G401.6 (cell line): Measurements from ENCODE around the gene DNAL1.
A peak's percentile ranks its signal among the peaks of the same experiment; 100 is the strongest.

ENCODE experiments used
- FAIRE-seq: peaks from 2 replicates; lab custom pipeline; 2012; peaks lifted over from hg19 to GRCh38; lab: Jason Lieb, UNC

DNAL1 gene

GRCh38 chr14:73725116-73726024, 80.6 kb downstream of the DNAL1 start:
- FAIRE-seq, result no peak

- no peak for FAIRE-seq
Observed at GRCh38 chr14:73726025-73726961, 81.5 kb downstream of the DNAL1 start.

GRCh38 chr14:73727166-73727565, 82.4 kb downstream of the DNAL1 start:
- no peak for FAIRE-seq

- peak; percentile 83 for FAIRE-seq
Observed at GRCh38 chr14:73728717-73729330, 84.0 kb downstream of the DNAL1 start.

GRCh38 chr14:73729556-73730265, 84.9 kb downstream of the DNAL1 start:
- no peak for FAIRE-seq

GRCh38 chr14:73731111-73731510, 86.3 kb downstream of the DNAL1 start:
- FAIRE-seq, result no peak

- FAIRE-seq, result no peak
Observed at GRCh38 chr14:73732006-73732405, 87.2 kb downstream of the DNAL1 start.

- FAIRE-seq, result no peak
Observed at GRCh38 chr14:73736842-73737241, 92.1 kb downstream of the DNAL1 start.

- FAIRE-seq, result no peak
Observed at GRCh38 chr14:73738518-73739173, 93.9 kb downstream of the DNAL1 start.

GRCh38 chr14:73739174-73739898, 94.5 kb downstream of the DNAL1 start:
- FAIRE-seq, result no peak

GRCh38 chr14:73739899-73740617, 95.3 kb downstream of the DNAL1 start:
- no peak for FAIRE-seq

- FAIRE-seq, result no peak
Observed at GRCh38 chr14:73740618-73741326, 96.0 kb downstream of the DNAL1 start.

- FAIRE-seq, result no peak
Observed at GRCh38 chr14:73741386-73741875, 96.6 kb downstream of the DNAL1 start.

- FAIRE-seq, result no peak
Observed at GRCh38 chr14:73741876-73742519, 97.2 kb downstream of the DNAL1 start.

GRCh38 chr14:73742520-73743238, 97.9 kb downstream of the DNAL1 start:
- FAIRE-seq, result no peak

GRCh38 chr14:73743431-73743931, 98.7 kb downstream of the DNAL1 start:
- FAIRE-seq, result no peak

- FAIRE-seq, result no peak
Observed at GRCh38 chr14:73744175-73744867, 99.5 kb downstream of the DNAL1 start.
